IMR-90 (cell line): Measurements from ENCODE around the gene HEPH.

Experiments
- BHLHE40 ChIP-seq: fragments of 150-350 bp; IDR thresholded peaks from 2 replicates; pipeline ENCODE4 v1.6.1; 2016; ENCODE audit warnings: mild to moderate bottlenecking, low read depth, low read length
- CEBPB ChIP-seq: IDR thresholded peaks from 2 replicates; pipeline ENCODE4 v1.6.1; 2012; ENCODE audit warnings: low read depth, low read length, improper control_type of control experiment
- MAFK ChIP-seq: IDR thresholded peaks from 2 replicates; pipeline ENCODE4 v1.6.1; 2012; ENCODE audit warnings: low read depth, low read length, improper control_type of control experiment
- MAZ ChIP-seq: IDR thresholded peaks from 2 replicates; pipeline ENCODE4 v1.6.1; 2012; ENCODE audit warnings: low read depth, mild to moderate bottlenecking, low read length, improper control_type of control experiment, moderate library complexity, borderline replicate concordance
- MXI1 ChIP-seq: IDR thresholded peaks from 2 replicates; pipeline ENCODE4 v1.6.1; 2012; ENCODE audit warnings: low read depth, mild to moderate bottlenecking, low read length, moderate library complexity, borderline replicate concordance
- NFE2L2 ChIP-seq: fragments of 150-350 bp; IDR thresholded peaks from 2 replicates; pipeline ENCODE4 v1.6.1; 2016; ENCODE audit warnings: low read depth, mild to moderate bottlenecking, low read length
- POLR2A ChIP-seq: IDR thresholded peaks from 2 replicates; pipeline ENCODE4 v1.6.1; 2012; ENCODE audit warnings: mild to moderate bottlenecking, low read depth, low read length
- RAD21 ChIP-seq: IDR thresholded peaks from 2 replicates; pipeline ENCODE4 v1.6.1; 2012; ENCODE audit warnings: low read length, improper control_type of control experiment
- RCOR1 ChIP-seq: IDR thresholded peaks from 2 replicates; pipeline ENCODE4 v1.6.1; 2012; ENCODE audit warnings: mild to moderate bottlenecking, low read length, improper control_type of control experiment; ENCODE audit not compliant: insufficient replicate concordance
- RFX5 ChIP-seq: IDR thresholded peaks from 2 replicates; pipeline ENCODE4 v1.8.0; 2012; ENCODE audit warnings: low read depth, mild to moderate bottlenecking, low read length, moderate library complexity
- TF ChIP-seq, protein P1 (sequence below): conservative IDR thresholded peaks from 2 replicates; pipeline ENCODE4 v1.5.1; 2012; ENCODE audit warnings: mild to moderate bottlenecking, low read depth, low read length, improper control_type of control experiment
- TF ChIP-seq, protein P2 (sequence below): fragments of 150-350 bp; IDR thresholded peaks from 2 replicates; pipeline ENCODE4 v1.6.1; 2017; ENCODE audit warnings: mild to moderate bottlenecking, antibody characterized with exemption, low read length, low read depth

DNA sequence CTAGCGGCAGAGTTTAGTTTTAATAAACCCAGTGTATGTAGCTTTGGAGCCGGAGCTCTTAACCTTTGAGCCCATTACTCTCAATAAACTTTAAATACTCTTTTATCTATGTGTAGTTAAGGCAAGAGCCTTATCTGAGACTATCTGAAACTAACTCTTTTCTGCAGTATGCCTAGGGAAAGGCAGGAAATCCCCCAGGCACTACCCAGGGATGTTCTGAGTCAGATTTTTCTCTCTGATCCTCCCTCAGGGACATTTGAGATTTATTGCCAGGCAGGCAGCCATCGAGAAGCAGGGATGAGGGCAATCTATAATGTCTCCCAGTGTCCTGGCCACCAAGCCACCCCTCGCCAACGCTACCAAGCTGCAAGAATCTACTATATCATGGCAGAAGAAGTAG is 39.1 kb downstream of the HEPH start:
- TF ChIP-seq, protein P1, sequence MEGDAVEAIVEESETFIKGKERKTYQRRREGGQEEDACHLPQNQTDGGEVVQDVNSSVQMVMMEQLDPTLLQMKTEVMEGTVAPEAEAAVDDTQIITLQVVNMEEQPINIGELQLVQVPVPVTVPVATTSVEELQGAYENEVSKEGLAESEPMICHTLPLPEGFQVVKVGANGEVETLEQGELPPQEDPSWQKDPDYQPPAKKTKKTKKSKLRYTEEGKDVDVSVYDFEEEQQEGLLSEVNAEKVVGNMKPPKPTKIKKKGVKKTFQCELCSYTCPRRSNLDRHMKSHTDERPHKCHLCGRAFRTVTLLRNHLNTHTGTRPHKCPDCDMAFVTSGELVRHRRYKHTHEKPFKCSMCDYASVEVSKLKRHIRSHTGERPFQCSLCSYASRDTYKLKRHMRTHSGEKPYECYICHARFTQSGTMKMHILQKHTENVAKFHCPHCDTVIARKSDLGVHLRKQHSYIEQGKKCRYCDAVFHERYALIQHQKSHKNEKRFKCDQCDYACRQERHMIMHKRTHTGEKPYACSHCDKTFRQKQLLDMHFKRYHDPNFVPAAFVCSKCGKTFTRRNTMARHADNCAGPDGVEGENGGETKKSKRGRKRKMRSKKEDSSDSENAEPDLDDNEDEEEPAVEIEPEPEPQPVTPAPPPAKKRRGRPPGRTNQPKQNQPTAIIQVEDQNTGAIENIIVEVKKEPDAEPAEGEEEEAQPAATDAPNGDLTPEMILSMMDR, result no peak
- TF ChIP-seq MAFK, result no peak
- no peak for TF ChIP-seq RFX5
- no peak for TF ChIP-seq RAD21
- TF ChIP-seq BHLHE40, result no peak
- TF ChIP-seq MXI1, result no peak
- TF ChIP-seq POLR2A, result no peak
- TF ChIP-seq MAZ, result no peak
- TF ChIP-seq RCOR1, result no peak
- no peak for TF ChIP-seq CEBPB
- TF ChIP-seq, protein P2, sequence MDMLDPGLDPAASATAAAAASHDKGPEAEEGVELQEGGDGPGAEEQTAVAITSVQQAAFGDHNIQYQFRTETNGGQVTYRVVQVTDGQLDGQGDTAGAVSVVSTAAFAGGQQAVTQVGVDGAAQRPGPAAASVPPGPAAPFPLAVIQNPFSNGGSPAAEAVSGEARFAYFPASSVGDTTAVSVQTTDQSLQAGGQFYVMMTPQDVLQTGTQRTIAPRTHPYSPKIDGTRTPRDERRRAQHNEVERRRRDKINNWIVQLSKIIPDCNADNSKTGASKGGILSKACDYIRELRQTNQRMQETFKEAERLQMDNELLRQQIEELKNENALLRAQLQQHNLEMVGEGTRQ, result no peak
- TF ChIP-seq NFE2L2, result no peak
